B cell (primary cell): ENCODE results near the gene GCNT2. TPM values are rescaled to one million over a fixed set of nuclear protein-coding genes. Genes with fewer than 3 reads are reported as not detected.

Source experiments
- ATAC-seq: fragments of 200-7000 bp; cut with Tn5 transposase; one replicate; pipeline ENCODE4 v1.10.0; 2021; ENCODE audit warnings: low read depth, mild to moderate bottlenecking, moderate number of reproducible peaks, moderate library complexity
- CTCF ChIA-PET: fragments of 350-600 bp; sonication (Branson Sonifier 250); formaldehyde crosslinking; loops from one replicate; lab custom pipeline; 2021; ENCODE audit warnings: antibody characterized with exemption, inconsistent platforms; lab: Charles Lee
- POLR2A ChIA-PET: fragments of 350-600 bp; sonication (Branson Sonifier 250); formaldehyde crosslinking; loops from one replicate; lab custom pipeline; 2021; ENCODE audit warnings: antibody characterized with exemption; lab: Charles Lee
- DNase-seq: peaks from one replicate; pipeline ENCODE4 v3.0.0; 2013
- H2AFZ ChIP-seq: 2 replicates; pipeline ENCODE4 v1.6.1; 2012; ENCODE audit warnings: mild to moderate bottlenecking, low read depth, low read length; ENCODE audit not compliant: insufficient read depth, poor library complexity, severe bottlenecking
- H3K27ac ChIP-seq, 2 donors: 1 replicate in 1 of 2; 2 replicates in 1 of 2; pipeline ENCODE4 v1.5.1; 2012 to 2013; ENCODE audit warnings: low read length in 2 of 2, mild to moderate bottlenecking in 2 of 2, moderate library complexity in 1 of 2
- H3K27me3 ChIP-seq, 4 experiments: fragments of 200-600 bp in 1 of 4; sonication (generic) in 1 of 4; replicated peaks in 1 of 4; 1 replicate in 2 of 4; 2 replicates in 2 of 4; pipeline versions ENCODE4 v1.6.1 to v1.7.0; 2013 to 2016; ENCODE audit warnings: low read length in 3 of 4, mild to moderate bottlenecking in 2 of 4, mixed read lengths in 1 of 4, moderate library complexity in 1 of 4; ENCODE audit not compliant: insufficient read depth in 4 of 4, control insufficient read depth in 3 of 4; ENCODE audit errors: control extremely low read depth in 1 of 4
- H3K36me3 ChIP-seq, 2 experiments: replicated peaks in 1 of 2; 1 replicate in 1 of 2; 2 replicates in 1 of 2; pipeline versions ENCODE4 v1.6.1 to v1.7.1; 2013; ENCODE audit warnings: low read length in 1 of 2; ENCODE audit not compliant: insufficient read depth in 2 of 2, control insufficient read depth in 1 of 2; ENCODE audit errors: control extremely low read depth in 1 of 2, extremely low read depth in 1 of 2
- H3K4me1 ChIP-seq, 2 donors: fragments of 200-600 bp in 1 of 2; sonication (generic) in 1 of 2; 1 replicate in 1 of 2; 2 replicates in 1 of 2; pipeline versions ENCODE4 v1.5.1 to v1.6.1; 2013 to 2017; ENCODE audit warnings: low read length in 2 of 2; ENCODE audit not compliant: control insufficient read depth in 2 of 2, insufficient read depth in 2 of 2
- H3K4me2 ChIP-seq: replicated peaks from 2 replicates; pipeline ENCODE3; 2012; ENCODE audit warnings: mild to moderate bottlenecking, low read depth, low read length; ENCODE audit not compliant: poor library complexity, severe bottlenecking
- H3K4me3 ChIP-seq, 5 experiments: fragments of 200-600 bp in 1 of 5; sonication (generic) in 1 of 5; 1 replicate in 3 of 5; 2 replicates in 2 of 5; pipeline versions ENCODE4 v1.5.1 to v1.7.0; 2011 to 2016; ENCODE audit warnings: low read length in 4 of 5, mild to moderate bottlenecking in 4 of 5, low read depth in 2 of 5, control low read depth in 1 of 5, moderate library complexity in 1 of 5; ENCODE audit not compliant: insufficient read depth in 1 of 5; ENCODE audit errors: control extremely low read depth in 1 of 5, extremely low read depth in 1 of 5
- H3K79me2 ChIP-seq: fragments of 200-600 bp; sonication (generic); one replicate; pipeline ENCODE4 v1.6.0; 2016; ENCODE audit warnings: low read length; ENCODE audit not compliant: control insufficient read depth, insufficient read depth
- H3K9ac ChIP-seq: fragments of 200-600 bp; sonication (generic); 2 replicates; pipeline ENCODE4 v1.6.1; 2017; ENCODE audit warnings: mild to moderate bottlenecking, low read length, moderate library complexity
- H3K9me3 ChIP-seq, 3 donors: one replicate each; pipeline versions ENCODE4 v1.6.1 to v1.7.1; 2013; ENCODE audit warnings: low read length in 2 of 3; ENCODE audit not compliant: control insufficient read depth in 2 of 3, insufficient read depth in 1 of 3; ENCODE audit errors: control extremely low read depth in 1 of 3
- H4K20me1 ChIP-seq: 2 replicates; pipeline ENCODE4 v1.6.0; 2012; ENCODE audit warnings: mild to moderate bottlenecking, low read length; ENCODE audit not compliant: insufficient read depth, control insufficient read depth, poor library complexity, severe bottlenecking
- H3K27ac Mint-ChIP-seq: one replicate; pipeline ENCODE4 v1.8.0; 2021; ENCODE audit warnings: mixed read lengths
- H3K27me3 Mint-ChIP-seq: one replicate; pipeline ENCODE4 v1.8.0; 2021; ENCODE audit warnings: mixed read lengths
- H3K4me1 Mint-ChIP-seq: one replicate; pipeline ENCODE4 v1.8.0; 2021; ENCODE audit warnings: mixed read lengths
- H3K4me3 Mint-ChIP-seq: one replicate; pipeline ENCODE4 v1.8.0; 2021; ENCODE audit warnings: mixed read lengths
- H3K9me3 Mint-ChIP-seq: one replicate; pipeline ENCODE4 v1.8.0; 2022; ENCODE audit warnings: mixed read lengths; ENCODE audit not compliant: insufficient read depth
- EZH2 ChIP-seq: IDR thresholded peaks from 2 replicates; pipeline ENCODE4 v1.6.1; 2012; ENCODE audit warnings: borderline replicate concordance, low read depth, mild to moderate bottlenecking, moderate library complexity, low read length; ENCODE audit not compliant: insufficient read depth, poor library complexity, severe bottlenecking
- WGBS: methylation state at CpG from one replicate; pipeline ENCODE4 v1.1.5; 2013; ENCODE audit warnings: missing lambda C conversion rate; ENCODE audit not compliant: insufficient coverage; 5-methylcytosine and 5-hydroxymethylcytosine counted together
- intact Hi-C: fragments of 100-400 bp; cut with micrococcal nuclease; formaldehyde crosslinking; loops from one replicate; pipeline ENCODE4 v1.10.0; 2022
- polyA plus RNA-seq: library from polyadenylated mRNA; depleted of rRNA; stranded (reverse); fragments of >200 nt; gene quantifications from 2 replicates; pipeline ENCODE4 v1.2.3, GENCODE V29; 2012
- total RNA-seq, 2 donors: library from RNA; stranded (reverse); fragments of 120-200 nt in 1 of 2; gene quantifications; 1 replicate in 1 of 2; 2 replicates in 1 of 2; pipeline versions ENCODE4 v1.2.3 to v1.2.4, GENCODE V29; 2013 to 2022
- TF ChIP-seq, protein P1 (sequence below): fragments of 200-600 bp; IDR thresholded peaks from one replicate; pipeline ENCODE4 v1.8.0; 2022; ENCODE audit warnings: antibody characterized with exemption, mild to moderate bottlenecking

Gene GCNT2
- total and polyA plus RNA-seq, 2 donors (not counting 1 experiment from before 2014, with no cell fraction given) = 6.8 to 32.1 TPM

DNA sequence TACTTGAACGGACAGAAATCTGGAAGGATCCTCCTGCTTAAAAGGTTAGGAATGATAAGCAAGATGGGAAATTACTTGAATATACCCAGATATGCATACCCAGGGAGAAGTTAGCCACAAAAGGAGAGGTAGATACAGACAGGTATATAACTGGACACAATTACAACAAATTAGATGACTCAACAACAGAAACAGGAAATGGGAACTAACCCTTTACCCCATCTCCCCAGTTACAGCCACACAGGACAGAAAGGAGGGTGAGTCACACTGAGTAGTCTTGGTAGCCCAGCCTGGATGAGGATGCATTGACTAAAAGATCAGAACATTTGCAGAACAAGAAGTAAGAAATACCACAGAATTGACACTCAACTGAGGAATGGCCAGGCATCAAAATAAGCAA is 112.1 kb downstream of the GCNT2 start:
- peaks cover 8% of the 10 kb centered on the region for H3K4me1 Mint-ChIP-seq
- intact Hi-C loops = no loop called here
- Histone ChIP-seq H3K36me3 (peaks cover 0 to 2% of the 10 kb centered on the region in 2 experiments), H3K4me2 (no peak overlapping the region), H3K27me3 (no peaks in the 10 kb centered on the region), H3K4me1 (peaks cover 0 to 5% of the 10 kb centered on the region in 2 donors), H3K27ac (no peak overlapping the region), H2AFZ (no peak overlapping the region), H4K20me1 (no peaks in the 10 kb centered on the region), H3K9ac (no peak overlapping the region), H3K9me3 (peaks cover 0 to 2% (median 0%) of the 10 kb centered on the region in 3 donors), H3K79me2 (no peaks in the 10 kb centered on the region), H3K4me3 (no peak overlapping the region)
- ATAC-seq = peak; percentile 53
- DNase-seq = no peak
- no peak overlapping the region for H3K27ac Mint-ChIP-seq
- no peak overlapping the region for H3K4me3 Mint-ChIP-seq
- H3K9me3 Mint-ChIP-seq = no peaks in the 10 kb centered on the region
- TF ChIP-seq EZH2 = no peak
- TF ChIP-seq, protein P1, sequence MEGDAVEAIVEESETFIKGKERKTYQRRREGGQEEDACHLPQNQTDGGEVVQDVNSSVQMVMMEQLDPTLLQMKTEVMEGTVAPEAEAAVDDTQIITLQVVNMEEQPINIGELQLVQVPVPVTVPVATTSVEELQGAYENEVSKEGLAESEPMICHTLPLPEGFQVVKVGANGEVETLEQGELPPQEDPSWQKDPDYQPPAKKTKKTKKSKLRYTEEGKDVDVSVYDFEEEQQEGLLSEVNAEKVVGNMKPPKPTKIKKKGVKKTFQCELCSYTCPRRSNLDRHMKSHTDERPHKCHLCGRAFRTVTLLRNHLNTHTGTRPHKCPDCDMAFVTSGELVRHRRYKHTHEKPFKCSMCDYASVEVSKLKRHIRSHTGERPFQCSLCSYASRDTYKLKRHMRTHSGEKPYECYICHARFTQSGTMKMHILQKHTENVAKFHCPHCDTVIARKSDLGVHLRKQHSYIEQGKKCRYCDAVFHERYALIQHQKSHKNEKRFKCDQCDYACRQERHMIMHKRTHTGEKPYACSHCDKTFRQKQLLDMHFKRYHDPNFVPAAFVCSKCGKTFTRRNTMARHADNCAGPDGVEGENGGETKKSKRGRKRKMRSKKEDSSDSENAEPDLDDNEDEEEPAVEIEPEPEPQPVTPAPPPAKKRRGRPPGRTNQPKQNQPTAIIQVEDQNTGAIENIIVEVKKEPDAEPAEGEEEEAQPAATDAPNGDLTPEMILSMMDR = no peak
- WGBS = no CpG with 5 or more reads among the region's 1 CpG
- CTCF ChIA-PET = no interaction called here
- H3K27me3 Mint-ChIP-seq = no peaks in the 10 kb centered on the region
- POLR2A ChIA-PET = no interaction called here

DNA sequence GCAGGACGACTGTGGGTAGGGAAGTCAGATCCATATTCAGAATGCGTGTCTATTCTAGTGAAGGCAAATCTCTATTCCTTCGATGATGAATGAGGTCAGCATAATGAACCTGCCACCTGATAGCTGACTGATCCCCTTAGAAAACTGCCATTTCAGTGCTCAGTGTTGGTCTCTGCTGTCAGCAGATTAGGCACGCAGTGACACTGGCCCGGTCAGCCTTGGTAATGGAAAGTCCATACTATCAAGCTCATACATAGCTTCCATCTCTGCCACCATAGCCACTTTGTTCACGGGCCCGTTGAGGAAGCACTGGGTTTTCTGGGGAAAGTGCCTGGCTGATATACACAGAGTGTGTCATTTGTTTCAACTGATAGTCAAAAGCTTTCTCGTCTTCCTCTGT is 119.3 kb downstream of the GCNT2 start:
- Histone ChIP-seq H3K9me3 (peaks cover 0 to 4% (median 0%) of the 10 kb centered on the region in 3 donors), H3K4me1 (peaks cover 23 to 32% of the 10 kb centered on the region in 2 donors), H2AFZ (no peak overlapping the region), H3K27me3 (no peaks in the 10 kb centered on the region), H3K4me3 (no peak overlapping the region), H3K27ac (no peak overlapping the region), H3K9ac (no peak overlapping the region), H3K36me3 (no peaks in the 10 kb centered on the region), H3K4me2 (no peak overlapping the region), H3K79me2 (no peaks in the 10 kb centered on the region), H4K20me1 (no peaks in the 10 kb centered on the region)
- TF ChIP-seq, protein P1 = no peak
- TF ChIP-seq EZH2 = no peak
- H3K9me3 Mint-ChIP-seq = no peaks in the 10 kb centered on the region
- no peak overlapping the region for H3K27ac Mint-ChIP-seq
- H3K4me3 Mint-ChIP-seq = no peak overlapping the region
- no peaks in the 10 kb centered on the region for H3K27me3 Mint-ChIP-seq
- POLR2A ChIA-PET = no interaction called here
- CTCF ChIA-PET = no interaction called here
- DNase-seq = no peak
- intact Hi-C loops = no loop called here
- ATAC-seq = no peak
- WGBS = 96% methylated on average over 5 of the region's 8 CpGs
- H3K4me1 Mint-ChIP-seq = peaks cover 36% of the 10 kb centered on the region
